ENCODE measurements around the gene KAZN.

- TF ChIP-seq ZNF24 (tag by site-specific recombination; IDR thresholded peaks at IDR 0.05) (no peak), ZNF558 (tag by site-specific recombination; IDR thresholded peaks at IDR 0.05) (no peak), ZNF626 (tag by site-specific recombination; IDR thresholded peaks at IDR 0.05) (no peak), YY1 (tag by site-specific recombination; IDR thresholded peaks at IDR 0.05) (no peak), ZNF549 (tag by site-specific recombination; IDR thresholded peaks at IDR 0.05) (no peak), CTCF (tag by site-specific recombination; IDR thresholded peaks at IDR 0.05) (no peak), BCL11A (tag by site-specific recombination; IDR thresholded peaks at IDR 0.05; ENCODE audit: low read depth) (no peak), ATF2 (tag by site-specific recombination; IDR thresholded peaks at IDR 0.05; ENCODE audit: low read depth) (no peak)
Observed at GRCh38 chr1:14817223-14818170, 219.0 kb downstream of the KAZN start.

All from HEK293 (cell line).